A549 treated with dexamethasone at 1 μM for 4 hours (cell line): ENCODE measurements around the gene SYCN. TPM values are rescaled to one million over a fixed set of nuclear protein-coding genes. Genes with fewer than 3 reads are reported as not detected.

Experiments
- total RNA-seq: library from RNA; stranded (reverse); fragments of 200-300 nt; extraction: Qiagen RNA extraction; gene quantifications from 5 replicates; pipeline ENCODE4 v1.2.3, GENCODE V29; 2022

SYCN gene, protein sequence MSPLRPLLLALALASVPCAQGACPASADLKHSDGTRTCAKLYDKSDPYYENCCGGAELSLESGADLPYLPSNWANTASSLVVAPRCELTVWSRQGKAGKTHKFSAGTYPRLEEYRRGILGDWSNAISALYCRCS
- total RNA-seq: not detected in 5 replicates

DNA sequence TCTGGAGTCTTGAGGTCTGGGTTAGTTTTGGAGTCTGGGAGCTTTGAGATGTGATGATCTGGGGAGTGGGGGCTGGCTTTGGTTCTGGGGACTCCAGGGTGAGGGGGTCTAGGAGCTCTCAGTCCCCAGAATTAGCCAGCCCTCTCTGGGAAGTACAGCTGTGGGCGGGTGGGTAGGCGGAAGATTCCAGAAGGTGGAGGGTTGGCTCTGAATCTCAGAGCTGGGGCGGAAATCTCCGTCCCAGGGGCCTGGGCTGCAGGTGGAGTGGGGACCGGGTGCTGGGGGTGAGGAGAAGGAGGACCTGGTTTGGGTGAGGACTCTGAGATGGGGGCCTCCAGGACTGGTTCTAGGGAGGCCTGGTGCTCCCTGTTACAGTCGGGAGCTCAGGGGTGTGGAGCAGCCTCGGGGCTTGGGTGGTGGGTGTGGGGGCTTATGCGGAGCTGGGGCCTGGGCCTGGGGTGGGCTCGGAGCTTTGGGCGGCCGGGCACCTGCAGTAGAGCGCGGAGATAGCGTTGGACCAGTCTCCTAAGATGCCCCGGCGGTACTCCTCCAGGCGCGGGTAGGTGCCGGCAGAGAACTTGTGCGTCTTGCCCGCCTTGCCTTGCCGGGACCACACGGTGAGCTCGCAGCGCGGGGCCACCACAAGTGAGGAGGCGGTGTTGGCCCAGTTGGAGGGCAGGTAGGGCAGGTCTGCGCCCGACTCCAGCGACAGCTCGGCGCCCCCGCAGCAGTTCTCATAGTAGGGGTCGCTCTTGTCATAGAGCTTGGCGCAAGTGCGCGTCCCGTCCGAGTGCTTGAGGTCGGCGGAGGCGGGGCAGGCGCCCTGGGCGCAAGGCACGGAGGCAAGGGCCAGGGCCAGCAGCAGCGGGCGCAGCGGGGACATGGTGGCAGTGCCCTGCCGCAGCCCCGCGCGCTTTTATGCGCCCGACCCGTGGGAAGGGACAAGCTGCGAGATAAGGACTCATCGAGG, at the start of gene SYCN:
SYCN (minus strand) TSS at position 892 of the 970 bp plus-strand sequence; CDS start at position 883, 9 bp downstream.

DNA sequence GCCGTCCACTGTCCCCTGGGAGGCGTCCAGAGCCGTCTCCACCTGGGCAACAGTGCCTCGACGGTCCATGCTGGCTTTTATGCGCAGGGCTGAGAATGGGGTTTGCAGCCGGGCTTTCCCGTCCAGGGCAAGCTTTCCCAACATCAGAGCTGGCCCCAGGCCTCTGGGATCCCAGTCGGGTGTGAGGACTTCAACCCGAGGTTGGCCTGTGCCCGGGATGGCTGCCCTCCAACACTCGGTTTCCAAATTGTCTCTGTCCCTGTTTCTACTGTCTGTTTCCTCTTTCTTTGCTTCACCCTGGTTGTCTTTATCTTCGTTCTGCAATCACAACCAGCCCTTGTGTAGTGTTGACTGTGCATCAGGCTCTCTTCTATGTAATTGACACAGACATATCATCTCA, 44.7 kb upstream of the SYCN start, which contains the start of gene IFNL4:
IFNL4 (minus strand) TSS at position 51 of the 400 bp plus-strand sequence.

DNA sequence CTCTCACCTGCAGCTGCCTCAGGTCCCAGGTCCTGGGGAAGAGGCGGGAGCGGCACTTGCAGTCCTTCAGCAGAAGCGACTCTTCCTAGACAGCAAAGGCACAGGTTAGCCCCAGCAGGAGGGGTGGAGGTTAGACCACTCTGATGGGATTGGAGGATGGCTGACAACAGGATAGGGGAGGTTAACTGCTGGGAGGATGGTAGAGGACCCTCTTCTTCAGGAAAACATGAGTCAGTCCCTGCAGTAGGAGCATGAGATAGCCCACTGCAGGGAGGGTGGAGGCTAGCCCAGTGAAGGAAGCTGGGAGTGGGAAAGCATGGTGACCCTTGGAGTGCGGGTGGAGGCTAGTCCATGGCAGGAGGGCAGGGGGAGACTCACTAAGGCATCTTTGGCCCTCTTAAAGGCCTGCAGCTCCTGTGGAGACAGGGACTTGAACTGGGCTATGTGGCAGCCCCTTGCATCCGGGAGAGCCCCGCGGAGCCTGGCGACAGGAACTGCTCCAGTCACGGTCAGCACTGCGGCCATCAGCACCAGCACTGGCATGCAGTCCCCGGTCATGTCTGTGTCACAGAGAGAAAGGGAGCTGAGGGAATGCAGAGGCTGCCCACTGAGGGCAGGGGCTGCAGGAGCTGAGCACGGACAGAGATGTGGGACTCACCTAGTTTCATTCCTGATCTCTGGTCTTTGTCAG, 40.5 kb upstream of the SYCN start, which contains the start of gene IFNL3:
IFNL3 (minus strand) TSS at position 597 of the 691 bp plus-strand sequence; CDS start at position 558, 39 bp downstream.

DNA sequence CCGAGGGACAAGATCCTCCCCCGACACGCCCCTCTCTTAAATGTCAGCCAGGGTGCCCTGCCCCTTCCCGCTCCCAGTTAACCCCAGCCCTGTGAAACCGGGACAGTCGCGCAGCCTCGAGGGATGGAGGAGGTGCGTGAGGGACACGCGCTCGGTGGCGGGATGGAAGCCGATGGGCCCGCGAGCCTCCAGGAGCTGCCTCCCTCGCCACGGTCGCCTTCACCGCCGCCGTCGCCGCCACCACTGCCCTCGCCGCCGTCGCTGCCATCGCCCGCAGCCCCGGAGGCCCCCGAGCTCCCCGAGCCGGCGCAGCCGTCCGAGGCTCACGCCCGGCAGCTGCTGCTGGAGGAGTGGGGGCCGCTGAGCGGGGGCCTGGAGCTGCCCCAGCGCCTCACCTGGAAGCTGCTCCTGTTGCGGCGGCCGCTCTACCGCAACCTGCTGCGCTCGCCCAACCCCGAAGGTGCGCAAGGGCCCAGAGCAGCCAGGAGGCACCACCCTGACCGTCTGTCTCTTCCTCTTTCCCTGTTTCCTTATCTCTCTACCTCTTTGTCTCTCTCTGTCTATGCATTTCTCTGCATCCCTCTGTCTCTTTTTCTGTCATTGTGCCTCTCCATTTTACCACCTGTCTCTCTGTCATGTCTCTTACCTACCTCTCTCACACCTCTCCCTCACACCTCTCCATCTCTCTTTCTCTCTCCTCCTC, 7.1 kb downstream of the SYCN start, which contains the start of gene NCCRP1:
NCCRP1 (plus strand) TSS at position 105 of the 703 bp plus-strand sequence; CDS start at position 124, 19 bp downstream.

Other genes starting within 250 kb of the SYCN start
- gene FBXO17, start 228.5 kb downstream of the SYCN start, total RNA-seq: 56.0 to 78.7 TPM (median 73.9 TPM) in 5 replicates
- 2.1 to 4.5 TPM (median 3.7 TPM) in 5 replicates for gene FBXO27, start 171.7 kb downstream of the SYCN start, total RNA-seq
- gene ACP7, start 119.9 kb downstream of the SYCN start, total RNA-seq: 0.02 to 0.07 TPM (median 0.05 TPM) in 5 replicates
- 70.5 to 147 TPM (median 134 TPM) in 5 replicates for gene PAK4, start 78.5 kb downstream of the SYCN start, total RNA-seq
- 1.0 to 1.7 TPM (median 1.5 TPM) in 5 replicates for gene NCCRP1, start 7.3 kb downstream of the SYCN start, total RNA-seq
- not detected in 5 replicates for gene IFNL3, start 40.7 kb upstream of the SYCN start, total RNA-seq
- not detected in 5 replicates for gene IFNL4, start 44.6 kb upstream of the SYCN start, total RNA-seq
- gene IFNL2, start 64.1 kb upstream of the SYCN start, total RNA-seq: not detected in 5 replicates
- 0.16 to 0.26 TPM in 2 of 5 replicates, not detected in the others for gene IFNL1, start 92.1 kb upstream of the SYCN start, total RNA-seq
- 6.3 to 10.8 TPM (median 9.6 TPM) in 5 replicates for gene LRFN1, start 116.6 kb upstream of the SYCN start, total RNA-seq
- 0.31 TPM in 1 of 5 replicates, not detected in the others for gene GMFG, start 131.8 kb upstream of the SYCN start, total RNA-seq
- gene SAMD4B, start 138.2 kb upstream of the SYCN start, total RNA-seq: 101 to 193 TPM (median 189 TPM) in 5 replicates
- gene PAF1, start 186.8 kb upstream of the SYCN start, total RNA-seq: 70.3 to 88.0 TPM (median 86.0 TPM) in 5 replicates
- 66.9 to 81.5 TPM (median 79.2 TPM) in 5 replicates for gene MED29, start 187.1 kb upstream of the SYCN start, total RNA-seq
- gene ZFP36, start 202.6 kb upstream of the SYCN start, total RNA-seq: 195 to 324 TPM (median 282 TPM) in 5 replicates
- gene PLEKHG2, start 208.4 kb upstream of the SYCN start, total RNA-seq: 60.4 to 147 TPM (median 118 TPM) in 5 replicates
- gene RPS16, start 231.7 kb upstream of the SYCN start, total RNA-seq: 6,292 to 6,945 TPM (median 6,439 TPM) in 5 replicates
- 141 to 199 TPM (median 189 TPM) in 5 replicates for gene SUPT5H, start 241.3 kb upstream of the SYCN start, total RNA-seq